SK-N-SH (cell line): ENCODE results near the gene ZXDC. TPM values are rescaled to one million over a fixed set of nuclear protein-coding genes. Genes with fewer than 3 reads are reported as not detected.

ENCODE experiments used
- CTCF ChIA-PET: fragments of 300-600, 350-600 bp; formaldehyde crosslinking; extraction: SDS; loops from one replicate; lab custom pipeline; 2021; lab: Yijun Ruan, JAX
- POLR2A ChIA-PET: fragments of 350-600 bp; sonication (Branson Sonifier 250); formaldehyde crosslinking; extraction: SDS; loops from one replicate; lab custom pipeline; 2020; ENCODE audit warnings: antibody characterized with exemption, inconsistent platforms; lab: Yijun Ruan, JAX
- DNase-seq: peaks from one replicate; pipeline ENCODE4 v3.0.0; 2012
- H2AFZ ChIP-seq: fragments of 200-600 bp; sonication (generic); 2 replicates; pipeline ENCODE4 v1.8.1; 2016; ENCODE audit warnings: antibody characterized with exemption, mild to moderate bottlenecking, low read depth
- H3F3A ChIP-seq: fragments of 200-600 bp; sonication (generic); replicated peaks from 2 replicates; pipeline ENCODE3; 2016; ENCODE audit warnings: antibody characterized with exemption, mild to moderate bottlenecking; ENCODE audit not compliant: insufficient read depth
- H3K27ac ChIP-seq, 2 experiments: fragments of 200-500 bp in 1 of 2; fragments of 200-600 bp in 1 of 2; sonication (Bioruptor generic) in 1 of 2; sonication (generic), shearing (Covaris generic) in 1 of 2; 2 replicates each; pipeline versions ENCODE4 v1.5.1 to v1.6.1; 2014 to 2016; ENCODE audit warnings: low read depth in 2 of 2, inconsistent platforms in 1 of 2, low read length in 1 of 2, mild to moderate bottlenecking in 1 of 2, mixed read lengths in 1 of 2
- H3K27me3 ChIP-seq: fragments of 200-600 bp; sonication (generic), shearing (Covaris generic); 2 replicates; pipeline ENCODE4 v1.6.1; 2016; ENCODE audit warnings: mixed run types; ENCODE audit not compliant: insufficient read depth
- H3K36me3 ChIP-seq, 2 experiments: fragments of 200-500 bp in 1 of 2; fragments of 200-600 bp in 1 of 2; sonication (Bioruptor generic) in 1 of 2; sonication (generic) in 1 of 2; replicated peaks in 1 of 2; 2 replicates each; pipeline versions ENCODE3 to v1.5.1; 2014 to 2016; ENCODE audit warnings: low read length in 1 of 2, mild to moderate bottlenecking in 1 of 2; ENCODE audit not compliant: insufficient read depth in 2 of 2, control insufficient read depth in 1 of 2
- H3K4me1 ChIP-seq, 2 experiments: fragments of 200-500 bp in 1 of 2; fragments of 200-600 bp in 1 of 2; sonication (Bioruptor generic) in 1 of 2; sonication (generic), shearing (Covaris generic) in 1 of 2; 2 replicates each; pipeline versions ENCODE4 v1.5.1 to v1.6.1; 2014 to 2016; ENCODE audit warnings: low read depth in 1 of 2, low read length in 1 of 2, mixed run types in 1 of 2; ENCODE audit not compliant: insufficient read depth in 2 of 2, control insufficient read depth in 1 of 2
- H3K4me2 ChIP-seq: fragments of 200-600 bp; sonication (generic), shearing (Covaris generic); 2 replicates; pipeline ENCODE4 v1.6.1; 2017; ENCODE audit warnings: mixed run types
- H3K4me3 ChIP-seq, 2 experiments: fragments of 200-500 bp in 1 of 2; fragments of 200-600 bp in 1 of 2; sonication (Bioruptor generic) in 1 of 2; sonication (generic), shearing (Covaris generic) in 1 of 2; 2 replicates each; pipeline versions ENCODE4 v1.5.1 to v1.8.1; 2014 to 2016; ENCODE audit warnings: low read depth in 2 of 2, inconsistent platforms in 1 of 2, low read length in 1 of 2, mild to moderate bottlenecking in 1 of 2, mixed read lengths in 1 of 2, moderate library complexity in 1 of 2
- H3K79me2 ChIP-seq: fragments of 200-600 bp; sonication (generic); 2 replicates; pipeline ENCODE4 v1.8.1; 2017; ENCODE audit warnings: mild to moderate bottlenecking; ENCODE audit not compliant: insufficient read depth
- H3K9ac ChIP-seq: fragments of 200-600 bp; sonication (generic); 2 replicates; pipeline ENCODE4 v1.6.1; 2017; ENCODE audit warnings: mixed run types
- H3K9me2 ChIP-seq: fragments of 200-600 bp; sonication (generic); 2 replicates; pipeline ENCODE4 v1.6.1; 2017; ENCODE audit warnings: mixed run types
- H3K9me3 ChIP-seq: fragments of 200-600 bp; sonication (generic); 2 replicates; pipeline ENCODE4 v1.6.1; 2017; ENCODE audit warnings: mixed run types, mild to moderate bottlenecking, moderate library complexity
- H4K20me1 ChIP-seq: fragments of 200-600 bp; sonication (generic); 2 replicates; pipeline ENCODE4 v1.6.1; 2017; ENCODE audit warnings: mild to moderate bottlenecking, mixed run types; ENCODE audit not compliant: insufficient read depth
- ELF1 ChIP-seq: IDR thresholded peaks from 2 replicates; pipeline ENCODE4 v1.4.0; 2012
- EP300 ChIP-seq, 2 experiments: IDR thresholded peaks; 2 replicates each; pipeline versions ENCODE4 v1.4.0 to v1.6.1; 2012; ENCODE audit warnings: borderline replicate concordance in 1 of 2, low read depth in 1 of 2, low read length in 1 of 2
- EZH2phosphoT487 ChIP-seq: fragments of 200-600 bp; sonication (generic); IDR thresholded peaks from 2 replicates; pipeline ENCODE4 v1.6.1; 2017; ENCODE audit warnings: low read depth, mixed run types, mild to moderate bottlenecking, antibody characterized with exemption, moderate library complexity, borderline replicate concordance
- NFIC ChIP-seq: IDR thresholded peaks from 2 replicates; pipeline ENCODE4 v1.4.0; 2012; ENCODE audit warnings: borderline replicate concordance
- RAD21 ChIP-seq: IDR thresholded peaks from 2 replicates; pipeline ENCODE4 v1.6.1; 2012; ENCODE audit warnings: mild to moderate bottlenecking, low read length
- RFX5 ChIP-seq: IDR thresholded peaks from 2 replicates; pipeline ENCODE4 v1.6.1; 2012; ENCODE audit warnings: mild to moderate bottlenecking, improper control_type of control experiment, low read length
- SIN3A ChIP-seq: IDR thresholded peaks from 2 replicates; pipeline ENCODE4 v1.6.1; 2012; ENCODE audit warnings: low read depth, mild to moderate bottlenecking, low read length, moderate library complexity, borderline replicate concordance
- SMC3 ChIP-seq: IDR thresholded peaks from 2 replicates; pipeline ENCODE4 v1.6.1; 2012; ENCODE audit warnings: low read depth, low read length, improper control_type of control experiment
- TCF12 ChIP-seq: IDR thresholded peaks from 2 replicates; pipeline ENCODE4 v1.4.0; 2012
- YY1 ChIP-seq: IDR thresholded peaks from 2 replicates; pipeline ENCODE4 v1.4.0; 2012; ENCODE audit warnings: low read depth, mild to moderate bottlenecking
- WGBS: methylation state at CpG from one replicate; pipeline ENCODE4 v1.1.6; 2017; ENCODE audit warnings: low lambda C conversion rate; 5-methylcytosine and 5-hydroxymethylcytosine counted together
- polyA plus RNA-seq, 3 experiments: library from polyadenylated mRNA; depleted of rRNA; stranded (reverse); fragments of >200 nt; gene quantifications; 2 replicates each; pipeline ENCODE4 v1.2.3, GENCODE V29; 2012
- TF ChIP-seq, protein P1 (sequence below): fragments of 150-350 bp; IDR thresholded peaks from 2 replicates; pipeline ENCODE4 v1.6.1; 2017; ENCODE audit warnings: antibody characterized with exemption, low read length, low read depth, borderline replicate concordance
- TF ChIP-seq, protein P2 (sequence below): IDR thresholded peaks from 2 replicates; pipeline ENCODE4 v1.4.0; 2012; ENCODE audit warnings: low read depth
- TF ChIP-seq, protein P3 (sequence below): IDR thresholded peaks from 2 replicates; pipeline ENCODE4 v1.4.0; 2012; ENCODE audit warnings: low read depth, borderline replicate concordance
- TF ChIP-seq, protein P4 (sequence below): IDR thresholded peaks from 2 replicates; pipeline ENCODE4 v1.6.1; 2012; ENCODE audit warnings: mild to moderate bottlenecking, low read depth, low read length, moderate library complexity

The ZXDC gene
- polyA plus RNA-seq, 1 of the 3 experiments (the other 2 are of a cell fraction) = 8.5 TPM

DNA sequence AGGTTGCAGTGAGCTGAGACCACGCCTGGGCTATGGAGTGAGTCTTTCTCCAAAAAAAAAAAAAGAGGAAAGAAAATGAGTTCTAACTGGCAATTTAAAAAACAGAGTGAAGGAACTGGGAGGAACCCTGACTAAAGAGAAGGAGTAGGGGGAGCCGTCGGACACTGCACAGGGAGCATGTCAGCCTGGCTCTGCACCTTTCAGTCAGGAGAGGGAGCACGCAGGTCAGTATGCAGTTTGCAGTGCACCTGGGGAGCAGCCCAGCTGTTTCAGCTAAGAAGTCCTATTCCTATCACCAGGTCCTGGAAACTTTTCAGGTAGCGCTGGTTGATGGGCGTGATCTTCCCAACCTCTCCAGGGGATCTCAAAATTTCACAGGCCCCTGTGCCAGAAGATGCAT, 14.9 kb upstream of the ZXDC start:
- Histone ChIP-seq H3F3A (no peaks in the 10 kb centered on the region), H3K9ac (no peak overlapping the region), H3K36me3 (no peaks in the 10 kb centered on the region), H3K9me3 (no peaks in the 10 kb centered on the region), H2AFZ (no peak overlapping the region), H3K4me2 (no peak overlapping the region), H3K27ac (no peak overlapping the region), H4K20me1 (no peaks in the 10 kb centered on the region), H3K4me1 (peaks cover 0 to 6% of the 10 kb centered on the region in 2 experiments; a peak in 1 of 4 replicates), H3K79me2 (no peaks in the 10 kb centered on the region), H3K9me2 (no peaks in the 10 kb centered on the region), H3K27me3 (peaks cover 7% of the 10 kb centered on the region), H3K4me3 (no peak overlapping the region)
- CTCF ChIA-PET = interaction anchor here (0.9 kb wide), 1 partner anchor 1058 kb away, joined by 3 read pairs; no protein-coding TSS in a partner anchor
- no peak for TF ChIP-seq ELF1
- TF ChIP-seq SIN3A = no peak
- no peak for TF ChIP-seq TCF12
- TF ChIP-seq NFIC = no peak
- TF ChIP-seq, protein P1, sequence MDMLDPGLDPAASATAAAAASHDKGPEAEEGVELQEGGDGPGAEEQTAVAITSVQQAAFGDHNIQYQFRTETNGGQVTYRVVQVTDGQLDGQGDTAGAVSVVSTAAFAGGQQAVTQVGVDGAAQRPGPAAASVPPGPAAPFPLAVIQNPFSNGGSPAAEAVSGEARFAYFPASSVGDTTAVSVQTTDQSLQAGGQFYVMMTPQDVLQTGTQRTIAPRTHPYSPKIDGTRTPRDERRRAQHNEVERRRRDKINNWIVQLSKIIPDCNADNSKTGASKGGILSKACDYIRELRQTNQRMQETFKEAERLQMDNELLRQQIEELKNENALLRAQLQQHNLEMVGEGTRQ = no peak
- TF ChIP-seq EZH2phosphoT487 = no peak
- TF ChIP-seq YY1 = no peak
- TF ChIP-seq EP300 (IDR thresholded peaks at IDR 0.05; ENCODE audit: borderline replicate concordance in 1 of 2, low read depth in 1 of 2, low read length in 1 of 2) = no peak
- TF ChIP-seq RFX5 = no peak
- TF ChIP-seq, protein P2, sequence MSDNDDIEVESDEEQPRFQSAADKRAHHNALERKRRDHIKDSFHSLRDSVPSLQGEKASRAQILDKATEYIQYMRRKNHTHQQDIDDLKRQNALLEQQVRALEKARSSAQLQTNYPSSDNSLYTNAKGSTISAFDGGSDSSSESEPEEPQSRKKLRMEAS = no peak
- TF ChIP-seq, protein P3, sequence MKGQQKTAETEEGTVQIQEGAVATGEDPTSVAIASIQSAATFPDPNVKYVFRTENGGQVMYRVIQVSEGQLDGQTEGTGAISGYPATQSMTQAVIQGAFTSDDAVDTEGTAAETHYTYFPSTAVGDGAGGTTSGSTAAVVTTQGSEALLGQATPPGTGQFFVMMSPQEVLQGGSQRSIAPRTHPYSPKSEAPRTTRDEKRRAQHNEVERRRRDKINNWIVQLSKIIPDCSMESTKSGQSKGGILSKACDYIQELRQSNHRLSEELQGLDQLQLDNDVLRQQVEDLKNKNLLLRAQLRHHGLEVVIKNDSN = no peak
- POLR2A ChIA-PET = no interaction called here
- DNase-seq = no peak
- WGBS = 76% methylated on average over 6 of the region's 6 CpGs

DNA sequence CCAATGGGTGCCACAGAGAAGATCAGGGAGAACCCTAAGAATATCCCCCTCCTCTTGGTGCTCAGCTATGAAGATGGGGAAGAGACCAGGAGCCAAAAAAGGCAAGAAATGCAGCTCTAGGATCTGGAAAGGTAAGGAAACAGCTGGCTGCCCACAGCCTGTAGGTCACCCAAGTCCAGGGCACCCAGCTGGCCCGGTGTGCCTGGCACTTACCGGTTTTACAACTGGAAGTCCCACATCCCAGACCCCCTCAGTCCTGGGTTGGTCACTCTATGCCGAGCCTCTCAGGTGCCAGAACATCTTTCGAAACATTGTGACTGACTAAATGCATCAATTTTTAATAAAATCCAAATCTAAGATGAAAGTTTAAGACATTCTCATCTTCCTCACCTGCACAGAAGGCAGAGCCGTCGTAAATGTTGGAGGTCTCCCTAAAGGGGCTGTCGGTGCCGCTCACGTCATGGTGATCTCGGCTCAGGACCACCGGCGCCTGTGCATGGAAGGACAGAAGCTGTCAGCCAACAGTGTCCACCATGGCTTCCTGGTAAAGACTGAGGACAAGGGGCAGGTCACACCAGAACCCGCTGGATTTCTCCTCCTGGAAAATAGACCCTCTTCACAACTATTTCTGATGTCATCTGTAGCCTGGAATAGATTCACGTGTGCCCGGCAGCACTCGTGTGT, 13.3 kb upstream of the ZXDC start:
- ChIA-PET POLR2A (no interaction called here), CTCF (no interaction called here)
- WGBS = 80% methylated on average over 13 of the region's 16 CpGs

More for the DNA sequence above, 13.3 kb upstream of the ZXDC start:
- TF ChIP-seq SMC3 (no peak), RAD21 (no peak)
- TF ChIP-seq, protein P4, sequence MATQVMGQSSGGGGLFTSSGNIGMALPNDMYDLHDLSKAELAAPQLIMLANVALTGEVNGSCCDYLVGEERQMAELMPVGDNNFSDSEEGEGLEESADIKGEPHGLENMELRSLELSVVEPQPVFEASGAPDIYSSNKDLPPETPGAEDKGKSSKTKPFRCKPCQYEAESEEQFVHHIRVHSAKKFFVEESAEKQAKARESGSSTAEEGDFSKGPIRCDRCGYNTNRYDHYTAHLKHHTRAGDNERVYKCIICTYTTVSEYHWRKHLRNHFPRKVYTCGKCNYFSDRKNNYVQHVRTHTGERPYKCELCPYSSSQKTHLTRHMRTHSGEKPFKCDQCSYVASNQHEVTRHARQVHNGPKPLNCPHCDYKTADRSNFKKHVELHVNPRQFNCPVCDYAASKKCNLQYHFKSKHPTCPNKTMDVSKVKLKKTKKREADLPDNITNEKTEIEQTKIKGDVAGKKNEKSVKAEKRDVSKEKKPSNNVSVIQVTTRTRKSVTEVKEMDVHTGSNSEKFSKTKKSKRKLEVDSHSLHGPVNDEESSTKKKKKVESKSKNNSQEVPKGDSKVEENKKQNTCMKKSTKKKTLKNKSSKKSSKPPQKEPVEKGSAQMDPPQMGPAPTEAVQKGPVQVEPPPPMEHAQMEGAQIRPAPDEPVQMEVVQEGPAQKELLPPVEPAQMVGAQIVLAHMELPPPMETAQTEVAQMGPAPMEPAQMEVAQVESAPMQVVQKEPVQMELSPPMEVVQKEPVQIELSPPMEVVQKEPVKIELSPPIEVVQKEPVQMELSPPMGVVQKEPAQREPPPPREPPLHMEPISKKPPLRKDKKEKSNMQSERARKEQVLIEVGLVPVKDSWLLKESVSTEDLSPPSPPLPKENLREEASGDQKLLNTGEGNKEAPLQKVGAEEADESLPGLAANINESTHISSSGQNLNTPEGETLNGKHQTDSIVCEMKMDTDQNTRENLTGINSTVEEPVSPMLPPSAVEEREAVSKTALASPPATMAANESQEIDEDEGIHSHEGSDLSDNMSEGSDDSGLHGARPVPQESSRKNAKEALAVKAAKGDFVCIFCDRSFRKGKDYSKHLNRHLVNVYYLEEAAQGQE = no peak
- no peak for DNase-seq
- H3K9ac ChIP-seq = no peak overlapping the region
- H2AFZ ChIP-seq = no peak overlapping the region
- H4K20me1 ChIP-seq = no peaks in the 10 kb centered on the region
- H3K79me2 ChIP-seq = no peaks in the 10 kb centered on the region
- H3K27me3 ChIP-seq = peaks cover 7% of the 10 kb centered on the region
- no peaks in the 10 kb centered on the region for H3K9me2 ChIP-seq
- H3F3A ChIP-seq = no peaks in the 10 kb centered on the region
- no peaks in the 10 kb centered on the region for H3K36me3 ChIP-seq
- H3K9me3 ChIP-seq = no peaks in the 10 kb centered on the region
- H3K4me2 ChIP-seq = no peak overlapping the region
- H3K4me3 ChIP-seq = no peak overlapping the region
- H3K27ac ChIP-seq = no peak overlapping the region
- peaks cover 0 to 6% of the 10 kb centered on the region in 2 experiments; a peak in 1 of 4 replicates for H3K4me1 ChIP-seq
